GM12878 (cell line): ENCODE results near the gene ATG9A. TPM values are rescaled to one million over a fixed set of nuclear protein-coding genes. Genes with fewer than 3 reads are reported as not detected.
A peak's percentile ranks its signal among the peaks of the same experiment; 100 is the strongest.

Experiments
- ATAC-seq: fragments of 200-7000 bp; cut with Tn5 transposase; 3 replicates; pipeline ENCODE4 v1.9.1; 2020; ENCODE audit warnings: mild to moderate bottlenecking, moderate library complexity
- BruUV-seq: library from RNA; stranded (reverse); fragments of 400-500 nt; replicated peaks from 2 replicates; lab custom pipeline; 2021; lab: Mats Ljungman, UMichigan
- CTCF ChIA-PET: fragments of 300-600 bp; sonication (Branson Sonifier 250); formaldehyde crosslinking; extraction: SDS; loops from one replicate; lab custom pipeline; 2021; ENCODE audit warnings: inconsistent platforms; lab: Yijun Ruan, JAX
- POLR2A ChIA-PET: fragments of 350-600 bp; formaldehyde crosslinking; extraction: SDS; loops from one replicate; lab custom pipeline; 2021; ENCODE audit warnings: inconsistent platforms; lab: Charles Lee
- RAD21 ChIA-PET: fragments of 300-600 bp; sonication (Branson Sonifier 250); formaldehyde crosslinking; loops from one replicate; lab custom pipeline; 2023; ENCODE audit warnings: antibody characterized with exemption; ENCODE audit not compliant: unreplicated experiment; lab: Charles Lee
- SMC1A ChIA-PET: fragments of 300-600 bp; sonication (Branson Sonifier 250); formaldehyde crosslinking; loops from one replicate; lab custom pipeline; 2023; ENCODE audit not compliant: unreplicated experiment, uncharacterized antibody; lab: Charles Lee
- DNase-seq: peaks from one replicate; pipeline ENCODE4 v3.0.0-alpha.2; 2011; ENCODE audit warnings: low read depth, low spot score
- FAIRE-seq: peaks from 3 replicates; lab custom pipeline; 2011; peaks lifted over from hg19 to GRCh38; lab: Jason Lieb, UNC
- H2AFZ ChIP-seq: 2 replicates; pipeline ENCODE4 v1.6.0; 2011; ENCODE audit warnings: low read depth, low read length, control low read depth; ENCODE audit not compliant: control insufficient read depth
- H3K27ac ChIP-seq: 2 replicates; pipeline ENCODE4 v1.5.1; 2011; ENCODE audit warnings: control low read depth; ENCODE audit not compliant: control insufficient read depth, insufficient read depth
- H3K27me3 ChIP-seq, 2 experiments: replicated peaks in 1 of 2; 2 replicates each; pipeline versions ENCODE4 v1.6.0 to v1.6.1; 2011; ENCODE audit warnings: low read length in 1 of 2; ENCODE audit not compliant: control insufficient read depth in 2 of 2, insufficient read depth in 2 of 2
- H3K36me3 ChIP-seq, 2 experiments: 2 replicates each; pipeline ENCODE4 v1.5.1; 2011; ENCODE audit warnings: low read length in 1 of 2; ENCODE audit not compliant: control insufficient read depth in 2 of 2, insufficient read depth in 2 of 2
- H3K4me1 ChIP-seq: 2 replicates; pipeline ENCODE4 v1.6.1; 2011; ENCODE audit warnings: mild to moderate bottlenecking, low read length, moderate library complexity, mixed read lengths; ENCODE audit not compliant: control insufficient read depth, insufficient read depth
- H3K4me2 ChIP-seq: 2 replicates; pipeline ENCODE4 v1.6.0; 2011; ENCODE audit warnings: control low read depth; ENCODE audit not compliant: control insufficient read depth, insufficient read depth
- H3K4me3 ChIP-seq: fragments of 200-600 bp; sonication (generic); 2 replicates; pipeline ENCODE4 v1.5.1; 2016
- H3K79me2 ChIP-seq: 2 replicates; pipeline ENCODE4 v1.6.0; 2011; ENCODE audit warnings: low read length; ENCODE audit not compliant: control insufficient read depth, insufficient read depth
- H3K9ac ChIP-seq: 2 replicates; pipeline ENCODE4 v1.8.0; 2011; ENCODE audit warnings: low read length, control low read depth, mixed read lengths; ENCODE audit not compliant: control insufficient read depth, insufficient read depth
- H3K9me3 ChIP-seq: replicated peaks from 3 replicates; pipeline ENCODE4 v1.5.1; 2011; ENCODE audit warnings: mild to moderate bottlenecking, low read length; ENCODE audit not compliant: control insufficient read depth, insufficient read depth
- H4K20me1 ChIP-seq: 2 replicates; pipeline ENCODE4 v1.6.0; 2011; ENCODE audit not compliant: control insufficient read depth, insufficient read depth
- ATF2 ChIP-seq: IDR thresholded peaks from 2 replicates; pipeline ENCODE4 v1.6.1; 2012; ENCODE audit warnings: low read length, inconsistent platforms
- CBFB ChIP-seq: IDR thresholded peaks from 2 replicates; pipeline ENCODE4 v1.6.1; 2016; ENCODE audit warnings: antibody characterized with exemption, low read depth
- HDGF ChIP-seq: fragments of 450-650 bp; IDR thresholded peaks from 2 replicates; pipeline ENCODE4 v1.6.1; 2016; ENCODE audit warnings: antibody characterized with exemption
- MEF2B ChIP-seq: fragments of 450-650 bp; IDR thresholded peaks from 2 replicates; pipeline ENCODE4 v1.6.1; 2018; ENCODE audit warnings: mild to moderate bottlenecking, moderate library complexity; ENCODE audit not compliant: partially characterized antibody, poor library complexity, severe bottlenecking
- MLLT1 ChIP-seq: fragments of 450-650 bp; IDR thresholded peaks from 2 replicates; pipeline ENCODE4 v1.6.1; 2016; ENCODE audit warnings: mild to moderate bottlenecking
- SP1 ChIP-seq: IDR thresholded peaks from one replicate; pipeline ENCODE4 v1.6.1; 2011; ENCODE audit warnings: low read depth, low read length
- ZNF207 ChIP-seq: fragments of 450-650 bp; IDR thresholded peaks from 2 replicates; pipeline ENCODE4 v1.6.1; 2014; ENCODE audit warnings: antibody characterized with exemption, mild to moderate bottlenecking, borderline replicate concordance
- ZNF274 ChIP-seq: IDR thresholded peaks from one replicate; pipeline ENCODE4 v1.8.0; 2011; ENCODE audit not compliant: insufficient read length, insufficient read depth
- ZNF687 ChIP-seq: fragments of 450-650 bp; IDR thresholded peaks from 2 replicates; pipeline ENCODE4 v1.6.1; 2017; ENCODE audit warnings: mild to moderate bottlenecking, moderate library complexity
- WGBS: methylation state at CpG from one replicate; pipeline ENCODE4 v1.1.6; 2016; ENCODE audit warnings: low lambda C conversion rate; ENCODE audit not compliant: insufficient replicate concordance, insufficient coverage; ENCODE audit errors: missing lambda C conversion rate; 5-methylcytosine and 5-hydroxymethylcytosine counted together
- in situ Hi-C: fragments of 300-500 bp; cut with MboI; formaldehyde crosslinking; loops from 9 replicates; pipeline ENCODE4 v1.14.3; 2018; ENCODE audit warnings: mixed read lengths
- intact Hi-C: fragments of 100-400 bp; cut with micrococcal nuclease; formaldehyde crosslinking; loops from one replicate; pipeline ENCODE4 v1.14.2; 2022; ENCODE audit not compliant: unreplicated experiment
- polyA plus RNA-seq, 11 experiments: library from polyadenylated mRNA; depleted of rRNA in 4 of 11; unstranded in 6 of 11; stranded (reverse) in 5 of 11; fragments of >200 nt; fragmentation: Nextera tagmentation in 4 of 11; fragmentation: Illumina TruSeq in 1 of 11; extraction: Ambion mirVana in 4 of 11; extraction: Trizol in 1 of 11; gene quantifications; 1 replicate in 1 of 11; 2 replicates in 10 of 11; pipeline versions ENCODE4 v1.2.1 to v1.2.3, GENCODE V29; 2011 to 2016; ENCODE audit warnings: inconsistent platforms in 2 of 11, missing spikeins in 2 of 11, low read depth in 1 of 11
- total RNA-seq, 4 experiments: library from RNA; depleted of rRNA in 3 of 4; stranded (reverse); fragments of >200 nt in 3 of 4; fragmentation: Illumina TruSeq in 1 of 4; extraction: Trizol in 1 of 4; gene quantifications; 2 replicates each; pipeline versions ENCODE4 v1.2.1 to v1.2.3, GENCODE V29; 2013 to 2021

The ATG9A gene
- total and polyA plus RNA-seq, 10 of the 15 experiments (the other 5 are each of a cell fraction or from before 2014, with no cell fraction given) = 0.16 to 37.5 (median 14.6) TPM; not detected in 1

GRCh38 chr2:219254590-219255201, 25.3 kb upstream of the ATG9A start (continued):
- peak; percentile 29; the same call in 1 of the 2 replicates for TF ChIP-seq MLLT1
- TF ChIP-seq ZNF207 = no peak
- 0 out of 2 replicates have a peak, but pooled peaks have one; percentile 26 for TF ChIP-seq ATF2
- peak; percentile 51; the same call in 1 of the 2 replicates for TF ChIP-seq HDGF

- Histone ChIP-seq H3K4me1 (peaks cover 22% of the 10 kb centered on the region), H3K79me2 (peaks cover 44% of the 10 kb centered on the region), H3K4me3 (peak within 1 kb of the TSS; percentile 86), H3K36me3 (peaks cover 9% of the 10 kb centered on the region in 2 experiments), H4K20me1 (0 out of 2 replicates have a peak, but pooled peaks cover 4% of the 10 kb centered on the region), H3K27ac (peak within 1 kb of the TSS; percentile 77), H3K9ac (peak within 1 kb of the TSS; percentile 86), H3K27me3 (no peaks in the 10 kb centered on the region), H3K9me3 (no peaks in the 10 kb centered on the region), H2AFZ (peak within 1 kb of the TSS; percentile 92), H3K4me2 (peak within 1 kb of the TSS; percentile 92)
- in situ Hi-C loops = no loop called here
- FAIRE-seq (no peak), DNase-seq (no peak), ATAC-seq (peak; percentile 83)
- RAD21 ChIA-PET = interaction anchor here (0.8 to 5.1 kb wide), 12 partner anchors 8 to 134 kb away, joined by 3 to 53 read pairs (median 4); partner anchors contain the start of genes ANKZF1, ATG9A, DNAJB2 and GLB1L
- intact Hi-C loops = loop anchor here (1.0 to 2.0 kb wide), 5 partner anchors 25 to 93 kb away; partner anchors contain the start of genes ANKZF1, ATG9A, CNPPD1 and DNAJB2
- SMC1A ChIA-PET = interaction anchor here (1.0 to 8.6 kb wide), 7 partner anchors 8 to 358 kb away, joined by 3 to 98 read pairs (median 4); partner anchors contain the start of genes ABCB6, DNAJB2, GLB1L and STK16
- no TSS peak for BruUV-seq
- POLR2A ChIA-PET = interaction anchor here (0.6 to 9.0 kb wide), 17 partner anchors 8 to 367 kb away, joined by 3 to 160 read pairs (median 7); partner anchors contain the start of genes ABCB6, ANKZF1, ATG9A and DNAJB2
- WGBS = 1% methylated on average over 71 of the region's 76 CpGs
- CTCF ChIA-PET = interaction anchor here (0.6 to 6.1 kb wide), 15 partner anchors 8 to 356 kb away, joined by 3 to 65 read pairs (median 4); partner anchors contain the start of genes CNPPD1, DNAJB2, GLB1L and NHEJ1
- TF ChIP-seq CBFB (peak; percentile 64; the same call in 1 of the 2 replicates), ZNF687 (peak; percentile 80), ZNF274 (no peak), MEF2B (peak; percentile 86), SP1 (peak; percentile 68)
These were observed 24.5 kb upstream of the ATG9A start, which contains the start of gene TUBA4A for GRCh38 chr2:219253753-219254589. TUBA4A (minus strand) TSS chr2:219253918; CDS start chr2:219253858, 60 bp downstream.
